IMR-90 (cell line): ENCODE data around the gene SEMA4B. TPM values are rescaled to one million over a fixed set of nuclear protein-coding genes. Genes with fewer than 3 reads are reported as not detected.

Experiments
- ATAC-seq: fragments of 200-7000 bp; cut with Tn5 transposase; 2 replicates; pipeline ENCODE4 v1.9.1; 2020; ENCODE audit warnings: low read depth, mild to moderate bottlenecking, moderate library complexity
- BruUV-seq: library from RNA; stranded (reverse); fragments of 400-500 nt; replicated peaks from 2 replicates; lab custom pipeline; 2021; lab: Mats Ljungman, UMichigan
- CTCF ChIA-PET: fragments of 300-600 bp; formaldehyde crosslinking; extraction: SDS; loops from one replicate; lab custom pipeline; 2021; ENCODE audit warnings: antibody characterized with exemption; lab: Yijun Ruan, JAX
- POLR2A ChIA-PET: fragments of 300-600 bp; sonication (Branson Sonifier 250); formaldehyde crosslinking; loops from one replicate; lab custom pipeline; 2022; ENCODE audit warnings: antibody characterized with exemption; ENCODE audit not compliant: unreplicated experiment; lab: Charles Lee
- DNase-seq: peaks from one replicate; pipeline ENCODE4 v3.0.0; 2013
- H2AFZ ChIP-seq: replicated peaks from 2 replicates; pipeline ENCODE3; 2013; ENCODE audit warnings: low read length, mild to moderate bottlenecking; ENCODE audit not compliant: poor library complexity
- H2AK5ac ChIP-seq: 2 replicates; pipeline ENCODE4 v1.6.1; 2013; ENCODE audit warnings: low read depth, low read length, inconsistent platforms
- H2AK9ac ChIP-seq: replicated peaks from 2 replicates; pipeline ENCODE3; 2013; ENCODE audit warnings: mild to moderate bottlenecking, low read depth, low read length, moderate library complexity; ENCODE audit not compliant: poor library complexity
- H2BK120ac ChIP-seq: 2 replicates; pipeline ENCODE4 v1.6.1; 2013; ENCODE audit warnings: low read depth, low read length, inconsistent platforms
- H2BK15ac ChIP-seq: 3 replicates; pipeline ENCODE4 v1.6.1; 2013; ENCODE audit warnings: low read depth, low read length, inconsistent platforms
- H2BK20ac ChIP-seq: 2 replicates; pipeline ENCODE4 v1.6.1; 2013; ENCODE audit warnings: low read depth, mild to moderate bottlenecking, inconsistent platforms, low read length, moderate library complexity
- H2BK5ac ChIP-seq: 2 replicates; pipeline ENCODE4 v1.6.1; 2013; ENCODE audit warnings: mild to moderate bottlenecking, low read depth, low read length, inconsistent platforms; ENCODE audit not compliant: poor library complexity, severe bottlenecking
- H3K14ac ChIP-seq: replicated peaks from 2 replicates; pipeline ENCODE4 v1.6.1; 2013; ENCODE audit warnings: low read depth, low read length, inconsistent platforms
- H3K18ac ChIP-seq: 2 replicates; pipeline ENCODE4 v1.6.1; 2013; ENCODE audit warnings: low read depth, low read length, control low read depth
- H3K23ac ChIP-seq: 2 replicates; pipeline ENCODE4 v1.6.1; 2013; ENCODE audit warnings: low read depth, low read length, inconsistent platforms
- H3K27ac ChIP-seq: 2 replicates; pipeline ENCODE4 v1.5.1; 2013; ENCODE audit warnings: mild to moderate bottlenecking, control low read depth, low read length; ENCODE audit not compliant: insufficient read depth
- H3K27me3 ChIP-seq: 2 replicates; pipeline ENCODE4 v1.6.1; 2013; ENCODE audit warnings: low read length; ENCODE audit not compliant: control insufficient read depth, insufficient read depth
- H3K36me3 ChIP-seq: 2 replicates; pipeline ENCODE4 v1.6.1; 2013; ENCODE audit warnings: low read length, mixed read lengths; ENCODE audit not compliant: control insufficient read depth, insufficient read depth
- H3K4ac ChIP-seq: 2 replicates; pipeline ENCODE4 v1.6.1; 2013; ENCODE audit warnings: low read depth, low read length, inconsistent platforms
- H3K4me1 ChIP-seq: 2 replicates; pipeline ENCODE4 v1.6.1; 2013; ENCODE audit warnings: low read length, mixed read lengths; ENCODE audit not compliant: control insufficient read depth, insufficient read depth
- H3K4me2 ChIP-seq: 2 replicates; pipeline ENCODE4 v1.6.1; 2013; ENCODE audit warnings: low read depth, mild to moderate bottlenecking, control low read depth, low read length, moderate library complexity
- H3K4me3 ChIP-seq: 2 replicates; pipeline ENCODE4 v1.5.1; 2013; ENCODE audit warnings: low read depth, mild to moderate bottlenecking, control low read depth, low read length, moderate library complexity; ENCODE audit not compliant: insufficient read depth
- H3K56ac ChIP-seq: 2 replicates; pipeline ENCODE4 v1.6.1; 2013; ENCODE audit warnings: low read length, inconsistent platforms; ENCODE audit not compliant: insufficient read depth; ENCODE audit errors: extremely low read depth
- H3K79me1 ChIP-seq, 2 experiments: 2 replicates each; pipeline ENCODE4 v1.6.1; 2013; ENCODE audit warnings: low read length in 2 of 2, inconsistent platforms in 1 of 2, low read depth in 1 of 2
- H3K9ac ChIP-seq: 2 replicates; pipeline ENCODE4 v1.6.1; 2013; ENCODE audit warnings: low read depth, low read length, control low read depth
- H3K9me1 ChIP-seq: 2 replicates; pipeline ENCODE4 v1.6.1; 2013; ENCODE audit warnings: low read length, inconsistent platforms; ENCODE audit not compliant: insufficient read depth
- H3K9me3 ChIP-seq: 2 replicates; pipeline ENCODE4 v1.6.1; 2013; ENCODE audit warnings: low read length; ENCODE audit not compliant: control insufficient read depth, insufficient read depth
- H4K20me1 ChIP-seq: 2 replicates; pipeline ENCODE4 v1.6.1; 2013; ENCODE audit warnings: low read length, inconsistent platforms; ENCODE audit not compliant: insufficient read depth
- H4K5ac ChIP-seq: 2 replicates; pipeline ENCODE4 v1.6.1; 2013; ENCODE audit warnings: mild to moderate bottlenecking, low read depth, low read length, control low read depth
- H4K8ac ChIP-seq, 2 experiments: 2 replicates each; pipeline ENCODE4 v1.6.1; 2013; ENCODE audit warnings: low read depth in 2 of 2, low read length in 2 of 2, control low read depth in 1 of 2, inconsistent platforms in 1 of 2
- H4K91ac ChIP-seq: 2 replicates; pipeline ENCODE4 v1.6.1; 2013; ENCODE audit warnings: low read depth, low read length, inconsistent platforms; ENCODE audit not compliant: insufficient read depth
- BHLHE40 ChIP-seq: fragments of 150-350 bp; IDR thresholded peaks from 2 replicates; pipeline ENCODE4 v1.6.1; 2016; ENCODE audit warnings: mild to moderate bottlenecking, low read depth, low read length
- CEBPB ChIP-seq: IDR thresholded peaks from 2 replicates; pipeline ENCODE4 v1.6.1; 2012; ENCODE audit warnings: low read depth, low read length, improper control_type of control experiment
- CHD1 ChIP-seq: IDR thresholded peaks from 2 replicates; pipeline ENCODE4 v1.6.1; 2012; ENCODE audit warnings: low read depth, low read length, improper control_type of control experiment
- FOS ChIP-seq: fragments of 150-350 bp; IDR thresholded peaks from 2 replicates; pipeline ENCODE4 v1.6.1; 2016; ENCODE audit warnings: low read depth, low read length
- MAFK ChIP-seq: IDR thresholded peaks from 2 replicates; pipeline ENCODE4 v1.6.1; 2012; ENCODE audit warnings: low read depth, low read length, improper control_type of control experiment
- MAZ ChIP-seq: IDR thresholded peaks from 2 replicates; pipeline ENCODE4 v1.6.1; 2012; ENCODE audit warnings: low read depth, mild to moderate bottlenecking, low read length, improper control_type of control experiment, moderate library complexity, borderline replicate concordance
- MXI1 ChIP-seq: IDR thresholded peaks from 2 replicates; pipeline ENCODE4 v1.6.1; 2012; ENCODE audit warnings: low read depth, mild to moderate bottlenecking, low read length, moderate library complexity, borderline replicate concordance
- NFE2L2 ChIP-seq: fragments of 150-350 bp; IDR thresholded peaks from 2 replicates; pipeline ENCODE4 v1.6.1; 2016; ENCODE audit warnings: low read depth, mild to moderate bottlenecking, low read length
- POLR2A ChIP-seq: IDR thresholded peaks from 2 replicates; pipeline ENCODE4 v1.6.1; 2012; ENCODE audit warnings: mild to moderate bottlenecking, low read depth, low read length
- RAD21 ChIP-seq: IDR thresholded peaks from 2 replicates; pipeline ENCODE4 v1.6.1; 2012; ENCODE audit warnings: low read length, improper control_type of control experiment
- RCOR1 ChIP-seq: IDR thresholded peaks from 2 replicates; pipeline ENCODE4 v1.6.1; 2012; ENCODE audit warnings: mild to moderate bottlenecking, low read length, improper control_type of control experiment; ENCODE audit not compliant: insufficient replicate concordance
- RFX5 ChIP-seq: IDR thresholded peaks from 2 replicates; pipeline ENCODE4 v1.8.0; 2012; ENCODE audit warnings: low read depth, mild to moderate bottlenecking, low read length, moderate library complexity
- SMC3 ChIP-seq: fragments of 150-350 bp; IDR thresholded peaks from 2 replicates; pipeline ENCODE4 v1.6.1; 2016; ENCODE audit warnings: low read depth, mild to moderate bottlenecking, antibody characterized with exemption, low read length, moderate library complexity
- USF2 ChIP-seq: fragments of 150-350 bp; IDR thresholded peaks from 2 replicates; pipeline ENCODE4 v1.6.1; 2017; ENCODE audit warnings: mild to moderate bottlenecking, antibody characterized with exemption, low read length, low read depth
- WGBS, 2 experiments: methylation state at CpG; one replicate each; pipeline versions ENCODE4 v1.1.5 to v1.1.7; 2013; ENCODE audit warnings: missing lambda C conversion rate in 2 of 2; ENCODE audit not compliant: insufficient read length in 1 of 2; ENCODE audit errors: extremely low coverage in 2 of 2; 5-methylcytosine and 5-hydroxymethylcytosine counted together
- dilution Hi-C: fragments of 300-500 bp; cut with HindIII; formaldehyde crosslinking; loops from one replicate; pipeline ENCODE4 v1.14.3; 2018; ENCODE audit warnings: low sequenced_read_pairs; ENCODE audit not compliant: unreplicated experiment
- in situ Hi-C: fragments of 300-500 bp; cut with MboI; formaldehyde crosslinking; loops from 3 replicates; pipeline ENCODE4 v1.14.3; 2019; ENCODE audit warnings: low sequenced_read_pairs, inconsistent platforms, mixed read lengths
- intact Hi-C: fragments of 100-400 bp; cut with micrococcal nuclease; formaldehyde crosslinking; loops from 2 replicates; pipeline ENCODE4 v1.10.0; 2022
- polyA plus RNA-seq, 3 experiments: library from polyadenylated mRNA; depleted of rRNA; stranded (reverse); fragments of >200 nt; gene quantifications; 2 replicates each; pipeline ENCODE4 v1.2.3, GENCODE V29; 2012; ENCODE audit warnings: low replicate concordance in 1 of 3
- total RNA-seq: library from RNA; depleted of rRNA; stranded (reverse); fragments of >200 nt; gene quantifications from 2 replicates; pipeline ENCODE4 v1.2.3, GENCODE V29; 2012
- TF ChIP-seq, protein P1 (sequence below): conservative IDR thresholded peaks from 2 replicates; pipeline ENCODE4 v1.5.1; 2012; ENCODE audit warnings: mild to moderate bottlenecking, low read depth, low read length, improper control_type of control experiment
- TF ChIP-seq, protein P2 (sequence below): fragments of 150-350 bp; IDR thresholded peaks from 2 replicates; pipeline ENCODE4 v1.6.1; 2016; ENCODE audit warnings: low read depth, mild to moderate bottlenecking, low read length, moderate library complexity, borderline replicate concordance

Gene SEMA4B
- total and polyA plus RNA-seq, 2 of the 4 experiments (the other 2 are of a cell fraction), result 5.0 to 22.5 TPM

GRCh38 chr15:90230071-90230494 is 29.0 kb downstream of the SEMA4B start:
- H3K9ac ChIP-seq, result no peak overlapping the region
- peaks cover 18% of the 10 kb centered on the region for H3K9me1 ChIP-seq
- in situ Hi-C loops (no loop called here), intact Hi-C loops (loop anchor here (5.0 kb wide), 1 partner anchor 338 kb away; the partner anchor contains the start of gene AP3S2), dilution Hi-C loops (no loop called here)
- H3K4ac ChIP-seq, result no peak overlapping the region
- H2AFZ ChIP-seq, result no peak overlapping the region
- H2BK120ac ChIP-seq, result no peak overlapping the region
- BruUV-seq, result no TSS peak
- no peak overlapping the region for H4K91ac ChIP-seq
- no peak for DNase-seq
- ChIA-PET POLR2A (no interaction called here), CTCF (no interaction called here)
- H2BK20ac ChIP-seq, result no peak overlapping the region
- H3K9me3 ChIP-seq, result no peaks in the 10 kb centered on the region
- no peak overlapping the region for H2BK5ac ChIP-seq
- H3K14ac ChIP-seq, result no peak overlapping the region
- no peak overlapping the region for H4K5ac ChIP-seq
- no peak overlapping the region for H2AK5ac ChIP-seq
- H3K79me1 ChIP-seq, result peaks cover 19 to 45% of the 10 kb centered on the region in 2 experiments
- H3K4me2 ChIP-seq, result no peak overlapping the region
- no peak overlapping the region for H4K8ac ChIP-seq
- 0 out of 2 replicates have a peak, but pooled peaks cover 7% of the 10 kb centered on the region for H4K20me1 ChIP-seq
- H2BK15ac ChIP-seq, result no peak overlapping the region
- WGBS, 2 experiments, result 90% methylated on average over 4 of the region's 12 CpGs; no CpG with 5 or more reads in 1 of the 2 experiments
- no peaks in the 10 kb centered on the region for H3K27me3 ChIP-seq
- H3K18ac ChIP-seq, result no peak overlapping the region
- ATAC-seq, result no peak
- no peak overlapping the region for H3K56ac ChIP-seq
- no peak overlapping the region for H3K23ac ChIP-seq
- H3K36me3 ChIP-seq, result peaks cover 48% of the 10 kb centered on the region
- H3K4me3 ChIP-seq, result no peak overlapping the region
- no peak overlapping the region for H3K27ac ChIP-seq
- H2AK9ac ChIP-seq, result no peak overlapping the region
- H3K4me1 ChIP-seq, result peaks cover 4% of the 10 kb centered on the region
- TF ChIP-seq NFE2L2, result no peak
- TF ChIP-seq MAFK, result no peak
- no peak for TF ChIP-seq POLR2A
- no peak for TF ChIP-seq CEBPB
- TF ChIP-seq MAZ, result no peak
- no peak for TF ChIP-seq FOS
- no peak for TF ChIP-seq SMC3
- no peak for TF ChIP-seq USF2
- TF ChIP-seq, protein P1, sequence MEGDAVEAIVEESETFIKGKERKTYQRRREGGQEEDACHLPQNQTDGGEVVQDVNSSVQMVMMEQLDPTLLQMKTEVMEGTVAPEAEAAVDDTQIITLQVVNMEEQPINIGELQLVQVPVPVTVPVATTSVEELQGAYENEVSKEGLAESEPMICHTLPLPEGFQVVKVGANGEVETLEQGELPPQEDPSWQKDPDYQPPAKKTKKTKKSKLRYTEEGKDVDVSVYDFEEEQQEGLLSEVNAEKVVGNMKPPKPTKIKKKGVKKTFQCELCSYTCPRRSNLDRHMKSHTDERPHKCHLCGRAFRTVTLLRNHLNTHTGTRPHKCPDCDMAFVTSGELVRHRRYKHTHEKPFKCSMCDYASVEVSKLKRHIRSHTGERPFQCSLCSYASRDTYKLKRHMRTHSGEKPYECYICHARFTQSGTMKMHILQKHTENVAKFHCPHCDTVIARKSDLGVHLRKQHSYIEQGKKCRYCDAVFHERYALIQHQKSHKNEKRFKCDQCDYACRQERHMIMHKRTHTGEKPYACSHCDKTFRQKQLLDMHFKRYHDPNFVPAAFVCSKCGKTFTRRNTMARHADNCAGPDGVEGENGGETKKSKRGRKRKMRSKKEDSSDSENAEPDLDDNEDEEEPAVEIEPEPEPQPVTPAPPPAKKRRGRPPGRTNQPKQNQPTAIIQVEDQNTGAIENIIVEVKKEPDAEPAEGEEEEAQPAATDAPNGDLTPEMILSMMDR, result no peak
- TF ChIP-seq RCOR1, result no peak
- no peak for TF ChIP-seq RFX5
- TF ChIP-seq BHLHE40, result no peak
- TF ChIP-seq, protein P2, sequence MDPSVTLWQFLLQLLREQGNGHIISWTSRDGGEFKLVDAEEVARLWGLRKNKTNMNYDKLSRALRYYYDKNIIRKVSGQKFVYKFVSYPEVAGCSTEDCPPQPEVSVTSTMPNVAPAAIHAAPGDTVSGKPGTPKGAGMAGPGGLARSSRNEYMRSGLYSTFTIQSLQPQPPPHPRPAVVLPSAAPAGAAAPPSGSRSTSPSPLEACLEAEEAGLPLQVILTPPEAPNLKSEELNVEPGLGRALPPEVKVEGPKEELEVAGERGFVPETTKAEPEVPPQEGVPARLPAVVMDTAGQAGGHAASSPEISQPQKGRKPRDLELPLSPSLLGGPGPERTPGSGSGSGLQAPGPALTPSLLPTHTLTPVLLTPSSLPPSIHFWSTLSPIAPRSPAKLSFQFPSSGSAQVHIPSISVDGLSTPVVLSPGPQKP, result no peak
- no peak for TF ChIP-seq CHD1
- TF ChIP-seq RAD21, result no peak
- no peak for TF ChIP-seq MXI1
